ENCODE results near the gene GOLGA1. TPM values are rescaled to one million over a fixed set of nuclear protein-coding genes. Genes with fewer than 3 reads are reported as not detected.

The GOLGA1 gene
- total RNA-seq, 2 experiments from 2014 or later = 20.9 to 21.6 TPM

- peaks cover 47% of the 10 kb centered on the region for H3K4me1 Mint-ChIP-seq (ENCODE audit: low read depth)
- no peaks in the 10 kb centered on the region for H3K27me3 Mint-ChIP-seq
- POLR2A ChIA-PET = interaction anchor here (0.6 to 14.9 kb wide), 18 partner anchors 9 to 374 kb away, joined by 3 to 280 read pairs (median 3); partner anchors contain the start of genes ARPC5L, GOLGA1, HSPA5 and NR6A1
- CTCF ChIA-PET = interaction anchor here (0.8 to 3.7 kb wide), 4 partner anchors 11 to 25 kb away, joined by 4 to 18 read pairs (median 7); partner anchors contain the start of gene WDR38
- peaks cover 51% of the 10 kb centered on the region for H3K36me3 Mint-ChIP-seq (ENCODE audit: low read depth)
- DNase-seq (peak; percentile 92), ATAC-seq (peak; percentile 54)
- peak overlapping the region; percentile 99 for H3K27ac Mint-ChIP-seq
- intact Hi-C loops (cut with micrococcal nuclease) = no loop called here
- H3K9me3 Mint-ChIP-seq = no peaks in the 10 kb centered on the region
- peak; percentile 20 for TF ChIP-seq CTCF (IDR thresholded peaks at IDR 0.05)
- H3K4me3 Mint-ChIP-seq = peak overlapping the region; percentile 94
Observed at GRCh38 chr9:124868511-124869465, 72.1 kb downstream of the GOLGA1 start.

- DNase-seq (no peak), ATAC-seq (no peak)
- Mint-ChIP-seq H3K27me3 (no peaks in the 10 kb centered on the region), H3K4me1 (ENCODE audit: low read depth) (peaks cover 38% of the 10 kb centered on the region), H3K4me3 (peak overlapping the region; percentile 43), H3K36me3 (ENCODE audit: low read depth) (peaks cover 46% of the 10 kb centered on the region), H3K27ac (peak overlapping the region; percentile 28), H3K9me3 (no peaks in the 10 kb centered on the region)
- ChIA-PET POLR2A (interaction anchor here (1.8 kb wide), 1 partner anchor 10 kb away, joined by 7 read pairs; the partner anchor contains the start of gene WDR38), CTCF (interaction anchor here (3.5 to 4.2 kb wide), 2 partner anchors 10 to 91 kb away, joined by 24 to 25 read pairs; partner anchors contain the start of genes NR6A1 and WDR38)
- TF ChIP-seq CTCF (IDR thresholded peaks at IDR 0.05) = no peak
- intact Hi-C loops (cut with micrococcal nuclease) = no loop called here
Observed at GRCh38 chr9:124863371-124863871, 77.5 kb downstream of the GOLGA1 start.

GRCh38 chr9:124861342-124862229 lies 79.3 kb downstream of the GOLGA1 start, which contains the start of the genes ARPC5L and RPL35:
Gene ARPC5L (plus strand): TSS chr9:124862130. CDS start chr9:124869291, 7,161 bp downstream.
Gene RPL35 (minus strand): TSS chr9:124861957. CDS start chr9:124861912, 45 bp downstream.
- H3K4me1 Mint-ChIP-seq (ENCODE audit: low read depth) = peaks cover 42% of the 10 kb centered on the region
- peak within 1 kb of the TSS; percentile 86 for H3K4me3 Mint-ChIP-seq
- peaks cover 49% of the 10 kb centered on the region for H3K36me3 Mint-ChIP-seq (ENCODE audit: low read depth)
- H3K9me3 Mint-ChIP-seq = no peaks in the 10 kb centered on the region
- H3K27ac Mint-ChIP-seq = peak within 1 kb of the TSS; percentile 96
- POLR2A ChIA-PET = interaction anchor here (0.6 to 12.4 kb wide), 16 partner anchors 8 to 1614 kb away, joined by 3 to 280 read pairs (median 4); partner anchors contain the start of genes HSPA5, NR6A1 and WDR38
- H3K27me3 Mint-ChIP-seq = no peaks in the 10 kb centered on the region
- peak; percentile 97 for ATAC-seq
- peak; percentile 97 for DNase-seq
- TF ChIP-seq CTCF (IDR thresholded peaks at IDR 0.05) = no peak
- CTCF ChIA-PET = interaction anchor here (1.0 to 4.2 kb wide), 9 partner anchors 8 to 281 kb away, joined by 3 to 25 read pairs (median 5); partner anchors contain the start of genes NR6A1, SCAI and WDR38
- intact Hi-C loops (cut with micrococcal nuclease) = no loop called here

GRCh38 chr9:124860582-124861341 lies 80.1 kb downstream of the GOLGA1 start:
- intact Hi-C loops (cut with micrococcal nuclease) = no loop called here
- DNase-seq (no peak), ATAC-seq (no peak)
- peaks cover 42% of the 10 kb centered on the region for H3K4me1 Mint-ChIP-seq (ENCODE audit: low read depth)
- H3K27ac Mint-ChIP-seq = peak overlapping the region; percentile 95
- CTCF ChIA-PET = interaction anchor here (1.1 to 4.2 kb wide), 8 partner anchors 7 to 282 kb away, joined by 3 to 25 read pairs (median 5); partner anchors contain the start of genes NR6A1, SCAI and WDR38
- no peak for TF ChIP-seq CTCF (IDR thresholded peaks at IDR 0.05)
- peaks cover 49% of the 10 kb centered on the region for H3K36me3 Mint-ChIP-seq (ENCODE audit: low read depth)
- no peaks in the 10 kb centered on the region for H3K27me3 Mint-ChIP-seq
- peak overlapping the region; percentile 86 for H3K4me3 Mint-ChIP-seq
- POLR2A ChIA-PET = interaction anchor here (0.6 to 12.4 kb wide), 13 partner anchors 7 to 381 kb away, joined by 3 to 280 read pairs (median 4); partner anchors contain the start of genes HSPA5, NR6A1 and WDR38
- no peaks in the 10 kb centered on the region for H3K9me3 Mint-ChIP-seq

All from activated CD8-positive, alpha-beta T cell treated with anti-CD3 and anti-CD28 coated beads for 36 hours (primary cell).